OCI-LY3 (cell line): ENCODE results near the gene TIMM44.

ENCODE experiments used
- H2AFZ ChIP-seq: fragments of 200-600, 300-600 bp; shearing (Covaris generic); 2 replicates; pipeline ENCODE4 v1.6.0; 2014; ENCODE audit warnings: antibody characterized with exemption, low read depth, low read length
- H3K27ac ChIP-seq: fragments of 200-600, 300-600 bp; sonication (generic); 2 replicates; pipeline ENCODE4 v1.5.1; 2014; ENCODE audit warnings: mild to moderate bottlenecking, low read length, moderate library complexity, mixed read lengths
- H3K27me3 ChIP-seq: fragments of 200-600, 300-600 bp; sonication (generic); 2 replicates; pipeline ENCODE4 v1.6.1; 2014; ENCODE audit warnings: low read depth, low read length, mixed read lengths
- H3K36me3 ChIP-seq: fragments of 200-600, 300-600 bp; sonication (generic); replicated peaks from 2 replicates; pipeline ENCODE3; 2014; ENCODE audit warnings: low read depth, low read length, mixed read lengths
- H3K4me1 ChIP-seq: fragments of 300-600, 200-600 bp; sonication (generic); 2 replicates; pipeline ENCODE4 v1.6.1; 2014; ENCODE audit warnings: low read length, mixed read lengths
- H3K4me2 ChIP-seq: fragments of 200-600, 300-600 bp; sonication (generic); 2 replicates; pipeline ENCODE4 v1.6.1; 2014; ENCODE audit warnings: low read length, mixed read lengths
- H3K4me3 ChIP-seq: fragments of 300-600, 200-600 bp; sonication (generic); 2 replicates; pipeline ENCODE4 v1.5.1; 2014; ENCODE audit warnings: antibody characterized with exemption, mild to moderate bottlenecking, low read length, moderate library complexity
- H3K79me2 ChIP-seq: fragments of 300-600, 200-600 bp; shearing (Covaris generic); 2 replicates; pipeline ENCODE4 v1.6.1; 2014; ENCODE audit warnings: mild to moderate bottlenecking, low read length, mixed read lengths
- H3K9ac ChIP-seq: fragments of 300-600, 200-600 bp; shearing (Covaris generic); 2 replicates; pipeline ENCODE4 v1.6.0; 2014; ENCODE audit warnings: mild to moderate bottlenecking, low read length, moderate library complexity
- H3K9me3 ChIP-seq: fragments of 200-600, 300-600 bp; shearing (Covaris generic); 2 replicates; pipeline ENCODE4 v1.6.1; 2014; ENCODE audit warnings: low read length, mixed read lengths; ENCODE audit not compliant: insufficient read depth
- H4K20me1 ChIP-seq: fragments of 200-600, 300-600 bp; sonication (generic); 2 replicates; pipeline ENCODE4 v1.6.1; 2016; ENCODE audit warnings: low read length, mixed read lengths; ENCODE audit not compliant: insufficient read depth
- EZH2phosphoT487 ChIP-seq: fragments of 200-600 bp; shearing (Covaris generic); IDR thresholded peaks from 2 replicates; pipeline ENCODE4 v1.6.1; 2018; ENCODE audit warnings: antibody characterized with exemption, mixed run types, low read depth
- TF ChIP-seq, protein P1 (sequence below): fragments of 200-600, 300-600 bp; sonication (generic); IDR thresholded peaks from 2 replicates; pipeline ENCODE4 v1.5.1; 2014; ENCODE audit warnings: antibody characterized with exemption, low read length, low read depth

TIMM44 gene

DNA sequence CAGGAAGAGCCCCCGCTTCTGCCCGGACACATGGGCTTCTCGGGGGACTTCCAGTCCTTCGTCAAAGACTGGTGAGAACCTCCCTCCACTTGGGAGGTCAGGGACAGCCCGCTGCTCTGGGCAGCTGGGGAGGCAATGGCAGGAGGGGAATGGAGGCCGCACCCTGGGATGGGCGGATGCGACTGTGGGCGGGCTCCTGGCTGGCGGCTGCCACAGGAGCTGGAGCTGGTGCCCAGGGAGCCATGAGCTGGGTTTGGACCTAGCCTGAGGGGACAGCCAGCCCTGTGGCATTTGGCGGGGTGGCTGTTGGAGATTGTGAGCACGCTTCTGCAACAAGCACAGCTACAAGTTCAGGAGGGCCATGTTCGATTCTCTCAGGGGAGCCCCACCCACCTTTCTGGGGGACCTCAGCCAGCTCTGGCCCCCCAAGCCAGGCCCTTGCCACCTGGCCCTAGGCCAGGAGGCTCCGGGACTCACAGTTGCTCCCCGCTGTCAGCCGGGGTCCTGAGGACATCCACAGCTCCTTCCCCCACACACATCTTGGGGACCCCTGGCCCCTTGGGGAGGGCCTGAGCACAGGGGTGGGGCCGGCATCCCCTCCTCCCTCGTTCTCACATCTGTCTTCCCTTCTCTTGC, 31.8 kb downstream of the TIMM44 start:
- Histone ChIP-seq H3K36me3 (peaks cover 21% of the 10 kb centered on the region), H3K9me3 (no peaks in the 10 kb centered on the region), H3K4me2 (no peak overlapping the region), H2AFZ (no peak overlapping the region), H3K27me3 (no peaks in the 10 kb centered on the region), H3K4me3 (no peak overlapping the region), H3K79me2 (peaks cover 18% of the 10 kb centered on the region), H3K27ac (no peak overlapping the region), H4K20me1 (peaks cover 16% of the 10 kb centered on the region), H3K4me1 (peaks cover 6% of the 10 kb centered on the region; the same call in 1 of the 2 replicates), H3K9ac (no peak overlapping the region)
- TF ChIP-seq, protein P1, sequence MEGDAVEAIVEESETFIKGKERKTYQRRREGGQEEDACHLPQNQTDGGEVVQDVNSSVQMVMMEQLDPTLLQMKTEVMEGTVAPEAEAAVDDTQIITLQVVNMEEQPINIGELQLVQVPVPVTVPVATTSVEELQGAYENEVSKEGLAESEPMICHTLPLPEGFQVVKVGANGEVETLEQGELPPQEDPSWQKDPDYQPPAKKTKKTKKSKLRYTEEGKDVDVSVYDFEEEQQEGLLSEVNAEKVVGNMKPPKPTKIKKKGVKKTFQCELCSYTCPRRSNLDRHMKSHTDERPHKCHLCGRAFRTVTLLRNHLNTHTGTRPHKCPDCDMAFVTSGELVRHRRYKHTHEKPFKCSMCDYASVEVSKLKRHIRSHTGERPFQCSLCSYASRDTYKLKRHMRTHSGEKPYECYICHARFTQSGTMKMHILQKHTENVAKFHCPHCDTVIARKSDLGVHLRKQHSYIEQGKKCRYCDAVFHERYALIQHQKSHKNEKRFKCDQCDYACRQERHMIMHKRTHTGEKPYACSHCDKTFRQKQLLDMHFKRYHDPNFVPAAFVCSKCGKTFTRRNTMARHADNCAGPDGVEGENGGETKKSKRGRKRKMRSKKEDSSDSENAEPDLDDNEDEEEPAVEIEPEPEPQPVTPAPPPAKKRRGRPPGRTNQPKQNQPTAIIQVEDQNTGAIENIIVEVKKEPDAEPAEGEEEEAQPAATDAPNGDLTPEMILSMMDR, result no peak
- no peak for TF ChIP-seq EZH2phosphoT487

DNA sequence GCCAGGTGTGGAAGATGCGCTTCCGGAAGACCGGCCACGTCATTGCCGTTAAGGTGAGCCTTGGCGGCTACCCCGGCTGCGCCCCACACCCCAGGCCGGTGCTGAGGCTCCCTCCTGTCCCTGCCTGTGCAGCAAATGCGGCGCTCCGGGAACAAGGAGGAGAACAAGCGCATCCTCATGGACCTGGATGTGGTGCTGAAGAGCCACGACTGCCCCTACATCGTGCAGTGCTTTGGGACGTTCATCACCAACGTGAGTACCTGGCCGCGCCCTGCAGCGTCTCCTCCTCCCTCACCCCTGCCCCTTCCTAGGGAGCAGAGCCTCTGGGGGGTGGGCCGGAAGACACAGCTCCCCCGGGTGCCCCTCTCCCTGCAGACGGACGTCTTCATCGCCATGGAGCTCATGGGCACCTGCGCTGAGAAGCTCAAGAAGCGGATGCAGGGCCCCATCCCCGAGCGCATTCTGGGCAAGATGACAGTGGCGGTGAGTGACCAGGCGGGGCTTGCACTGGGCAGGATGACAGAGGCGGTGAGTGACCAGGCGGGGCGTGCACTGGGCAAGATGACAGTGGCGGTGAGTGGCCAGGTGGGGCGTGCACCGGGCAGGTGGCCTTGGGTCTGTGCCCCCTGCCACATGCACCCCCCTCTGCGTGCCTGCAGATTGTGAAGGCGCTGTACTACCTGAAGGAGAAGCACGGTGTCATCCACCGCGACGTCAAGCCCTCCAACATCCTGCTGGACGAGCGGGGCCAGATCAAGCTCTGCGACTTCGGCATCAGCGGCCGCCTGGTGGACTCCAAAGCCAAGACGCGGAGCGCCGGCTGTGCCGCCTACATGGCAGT, 32.9 kb downstream of the TIMM44 start:
- no peak overlapping the region for H3K27ac ChIP-seq
- TF ChIP-seq, protein P1, result no peak
- TF ChIP-seq EZH2phosphoT487, result no peak
- H3K79me2 ChIP-seq, result peaks cover 28% of the 10 kb centered on the region
- H4K20me1 ChIP-seq, result peaks cover 24% of the 10 kb centered on the region
- no peak overlapping the region for H3K4me3 ChIP-seq
- H3K9me3 ChIP-seq, result no peaks in the 10 kb centered on the region
- H3K9ac ChIP-seq, result no peak overlapping the region
- peaks cover 2% of the 10 kb centered on the region; the same call in 1 of the 2 replicates for H3K4me1 ChIP-seq
- H3K4me2 ChIP-seq, result no peak overlapping the region
- no peaks in the 10 kb centered on the region for H3K27me3 ChIP-seq
- peaks cover 27% of the 10 kb centered on the region for H3K36me3 ChIP-seq
- no peak overlapping the region for H2AFZ ChIP-seq

DNA sequence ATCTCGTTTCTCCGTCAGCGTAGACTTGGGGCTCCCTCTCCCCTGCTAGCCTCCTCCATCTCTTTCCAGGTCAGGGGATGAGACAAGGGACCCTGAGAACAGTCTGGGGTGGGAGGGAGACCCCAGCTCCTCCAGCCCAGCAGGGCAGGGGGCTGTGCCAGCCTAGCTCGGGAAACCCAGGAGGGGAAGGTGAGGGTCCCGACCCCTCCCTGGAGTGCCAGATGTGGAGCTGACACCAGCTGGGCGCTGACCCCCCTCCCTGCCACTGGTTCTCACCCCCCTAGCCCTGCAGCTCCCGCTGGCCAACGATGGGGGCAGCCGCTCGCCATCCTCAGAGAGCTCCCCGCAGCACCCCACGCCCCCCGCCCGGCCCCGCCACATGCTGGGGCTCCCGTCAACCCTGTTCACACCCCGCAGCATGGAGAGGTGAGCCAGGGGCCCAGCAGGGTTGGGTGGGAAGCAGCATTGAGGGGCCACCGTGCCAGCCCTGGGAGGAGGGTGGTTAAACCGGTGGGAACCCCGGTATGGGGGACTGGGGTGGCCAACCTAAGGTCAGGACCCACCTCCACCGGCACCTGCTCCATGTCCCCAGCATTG, 33.9 kb downstream of the TIMM44 start:
- Histone ChIP-seq H3K79me2 (peaks cover 38% of the 10 kb centered on the region), H3K9ac (no peak overlapping the region), H3K27ac (no peak overlapping the region), H3K4me1 (peaks cover 8% of the 10 kb centered on the region), H3K27me3 (no peaks in the 10 kb centered on the region), H3K4me3 (no peak overlapping the region), H3K9me3 (no peaks in the 10 kb centered on the region), H3K36me3 (peaks cover 27% of the 10 kb centered on the region), H2AFZ (no peak overlapping the region), H4K20me1 (peaks cover 32% of the 10 kb centered on the region), H3K4me2 (no peak overlapping the region)
- no peak for TF ChIP-seq EZH2phosphoT487
- TF ChIP-seq, protein P1, result no peak

DNA sequence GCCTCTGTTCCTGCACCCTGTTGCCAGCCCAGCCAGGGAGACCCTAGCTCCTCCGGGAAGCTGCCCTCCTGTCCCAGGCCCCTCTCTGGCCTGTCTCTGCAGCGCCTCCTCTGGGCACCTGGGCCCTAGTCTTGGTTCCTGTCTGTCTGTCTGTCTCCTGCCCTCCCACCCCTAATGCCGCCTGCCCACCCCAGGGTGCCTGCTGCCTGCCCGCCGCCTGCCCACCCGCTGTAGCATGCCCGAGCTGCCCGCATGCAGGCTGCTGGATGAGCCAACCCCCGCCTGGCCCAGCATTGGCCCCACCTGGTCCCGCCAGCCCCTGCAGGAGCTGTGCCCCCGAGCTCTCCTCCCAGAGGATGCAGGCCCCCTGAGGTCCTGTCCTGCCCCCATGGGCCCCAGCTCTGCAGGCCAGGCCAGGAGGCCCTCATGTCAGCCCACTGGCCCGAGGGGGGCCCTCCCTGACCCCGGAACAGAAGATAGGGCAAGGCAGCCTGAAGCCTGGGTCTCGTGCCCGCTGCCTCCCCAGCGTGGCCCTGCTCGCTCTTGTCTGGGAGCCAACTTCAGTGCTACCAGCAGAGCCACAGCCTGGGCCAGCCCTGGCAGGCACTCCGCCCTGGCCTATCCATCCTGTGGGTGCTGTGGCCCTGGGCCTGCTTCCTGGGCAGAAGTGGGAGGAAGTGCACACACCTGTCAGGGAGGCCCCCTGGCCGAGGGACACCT, 34.6 kb downstream of the TIMM44 start:
- H3K27me3 ChIP-seq, result no peaks in the 10 kb centered on the region
- peaks cover 27% of the 10 kb centered on the region for H3K36me3 ChIP-seq
- no peak overlapping the region for H3K4me2 ChIP-seq
- peaks cover 9% of the 10 kb centered on the region for H3K4me1 ChIP-seq
- H3K9ac ChIP-seq, result no peak overlapping the region
- no peak overlapping the region for H3K4me3 ChIP-seq
- H3K27ac ChIP-seq, result no peak overlapping the region
- H3K79me2 ChIP-seq, result peaks cover 44% of the 10 kb centered on the region
- no peak overlapping the region for H2AFZ ChIP-seq
- H4K20me1 ChIP-seq, result peaks cover 35% of the 10 kb centered on the region
- no peaks in the 10 kb centered on the region for H3K9me3 ChIP-seq
- TF ChIP-seq, protein P1, result no peak
- no peak for TF ChIP-seq EZH2phosphoT487
